KMS-11 (cell line): Measurements from ENCODE around the gene KCNH2.

Experiments used
- H2AFZ ChIP-seq: fragments of 200-600 bp; sonication (generic); 2 replicates; pipeline ENCODE4 v1.6.1; 2016; ENCODE audit warnings: antibody characterized with exemption, mixed run types, low read depth
- H3K27ac ChIP-seq: fragments of 200-600 bp; sonication (generic); 2 replicates; pipeline ENCODE4 v1.6.1; 2016; ENCODE audit warnings: mild to moderate bottlenecking, mixed run types
- H3K27me3 ChIP-seq: fragments of 200-600 bp; sonication (generic); 2 replicates; pipeline ENCODE4 v1.6.1; 2017; ENCODE audit warnings: mild to moderate bottlenecking, low read depth, mixed run types, moderate library complexity; ENCODE audit not compliant: insufficient read depth
- H3K36me3 ChIP-seq: fragments of 200-600 bp; sonication (generic); 2 replicates; pipeline ENCODE4 v1.6.1; 2017; ENCODE audit warnings: mild to moderate bottlenecking, mixed run types; ENCODE audit not compliant: insufficient read depth
- H3K4me1 ChIP-seq: fragments of 200-600 bp; sonication (generic); 2 replicates; pipeline ENCODE4 v1.6.1; 2016; ENCODE audit warnings: mild to moderate bottlenecking, low read depth, mixed run types; ENCODE audit not compliant: poor library complexity, severe bottlenecking
- H3K4me2 ChIP-seq: fragments of 200-600 bp; sonication (generic); 2 replicates; pipeline ENCODE4 v1.7.0; 2016; ENCODE audit warnings: mild to moderate bottlenecking, mixed run types
- H3K4me3 ChIP-seq: fragments of 200-600 bp; sonication (generic); IDR thresholded peaks from 2 replicates; pipeline ENCODE4 v1.6.1; 2017; ENCODE audit warnings: low read depth, low read length, mixed read lengths; ENCODE audit not compliant: insufficient read depth
- H3K79me2 ChIP-seq: fragments of 200-600 bp; sonication (generic); 2 replicates; pipeline ENCODE4 v1.6.1; 2016; ENCODE audit warnings: low read depth, mixed run types; ENCODE audit not compliant: insufficient read depth
- H3K9ac ChIP-seq: fragments of 200-600 bp; sonication (generic); 2 replicates; pipeline ENCODE4 v1.6.1; 2016; ENCODE audit warnings: mild to moderate bottlenecking, mixed run types
- H4K20me1 ChIP-seq: fragments of 200-600 bp; sonication (generic); 2 replicates; pipeline ENCODE4 v1.6.1; 2016; ENCODE audit warnings: mild to moderate bottlenecking, mixed run types; ENCODE audit not compliant: insufficient read depth
- TF ChIP-seq, protein P1 (sequence below): fragments of 200-600 bp; sonication (generic); conservative IDR thresholded peaks from 2 replicates; pipeline ENCODE4 v1.6.1; 2017; ENCODE audit warnings: low read depth, mild to moderate bottlenecking, antibody characterized with exemption, low read length, moderate library complexity, mixed read lengths

Gene KCNH2

DNA sequence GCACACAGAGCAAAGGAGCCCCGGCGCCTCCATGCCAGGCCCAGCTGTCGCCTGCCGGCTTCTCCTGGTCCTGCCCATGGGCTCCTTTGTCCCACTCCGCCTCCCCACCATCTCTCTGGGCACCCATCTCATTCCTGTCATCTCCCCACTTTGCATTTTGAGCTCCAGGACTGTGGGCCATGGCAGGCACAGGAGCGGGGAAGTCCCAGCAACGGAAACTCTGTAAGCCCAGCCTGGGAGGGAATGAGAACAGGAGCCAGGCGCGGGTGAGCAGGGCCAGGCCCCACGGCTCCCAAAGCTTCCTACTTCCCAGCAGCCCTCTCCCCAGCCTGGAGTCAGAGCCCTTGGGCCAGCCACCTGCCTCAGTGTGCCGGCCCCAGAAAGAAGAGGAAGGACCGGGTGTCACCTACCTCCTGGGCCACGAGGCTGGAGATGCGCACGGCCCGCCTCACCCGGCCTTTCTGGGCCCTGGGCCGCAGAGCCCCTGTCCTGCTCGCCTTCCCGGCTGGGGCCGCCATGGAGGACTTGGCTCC is 23.1 kb downstream of the KCNH2 start:
- Histone ChIP-seq H3K9ac (no peak overlapping the region), H4K20me1 (no peaks in the 10 kb centered on the region), H3K36me3 (no peaks in the 10 kb centered on the region), H2AFZ (no peak overlapping the region), H3K27ac (no peak overlapping the region), H3K27me3 (no peaks in the 10 kb centered on the region), H3K4me3 (no peak overlapping the region), H3K4me1 (no peaks in the 10 kb centered on the region), H3K4me2 (no peak overlapping the region), H3K79me2 (no peaks in the 10 kb centered on the region)
- TF ChIP-seq, protein P1, sequence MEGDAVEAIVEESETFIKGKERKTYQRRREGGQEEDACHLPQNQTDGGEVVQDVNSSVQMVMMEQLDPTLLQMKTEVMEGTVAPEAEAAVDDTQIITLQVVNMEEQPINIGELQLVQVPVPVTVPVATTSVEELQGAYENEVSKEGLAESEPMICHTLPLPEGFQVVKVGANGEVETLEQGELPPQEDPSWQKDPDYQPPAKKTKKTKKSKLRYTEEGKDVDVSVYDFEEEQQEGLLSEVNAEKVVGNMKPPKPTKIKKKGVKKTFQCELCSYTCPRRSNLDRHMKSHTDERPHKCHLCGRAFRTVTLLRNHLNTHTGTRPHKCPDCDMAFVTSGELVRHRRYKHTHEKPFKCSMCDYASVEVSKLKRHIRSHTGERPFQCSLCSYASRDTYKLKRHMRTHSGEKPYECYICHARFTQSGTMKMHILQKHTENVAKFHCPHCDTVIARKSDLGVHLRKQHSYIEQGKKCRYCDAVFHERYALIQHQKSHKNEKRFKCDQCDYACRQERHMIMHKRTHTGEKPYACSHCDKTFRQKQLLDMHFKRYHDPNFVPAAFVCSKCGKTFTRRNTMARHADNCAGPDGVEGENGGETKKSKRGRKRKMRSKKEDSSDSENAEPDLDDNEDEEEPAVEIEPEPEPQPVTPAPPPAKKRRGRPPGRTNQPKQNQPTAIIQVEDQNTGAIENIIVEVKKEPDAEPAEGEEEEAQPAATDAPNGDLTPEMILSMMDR = no peak

DNA sequence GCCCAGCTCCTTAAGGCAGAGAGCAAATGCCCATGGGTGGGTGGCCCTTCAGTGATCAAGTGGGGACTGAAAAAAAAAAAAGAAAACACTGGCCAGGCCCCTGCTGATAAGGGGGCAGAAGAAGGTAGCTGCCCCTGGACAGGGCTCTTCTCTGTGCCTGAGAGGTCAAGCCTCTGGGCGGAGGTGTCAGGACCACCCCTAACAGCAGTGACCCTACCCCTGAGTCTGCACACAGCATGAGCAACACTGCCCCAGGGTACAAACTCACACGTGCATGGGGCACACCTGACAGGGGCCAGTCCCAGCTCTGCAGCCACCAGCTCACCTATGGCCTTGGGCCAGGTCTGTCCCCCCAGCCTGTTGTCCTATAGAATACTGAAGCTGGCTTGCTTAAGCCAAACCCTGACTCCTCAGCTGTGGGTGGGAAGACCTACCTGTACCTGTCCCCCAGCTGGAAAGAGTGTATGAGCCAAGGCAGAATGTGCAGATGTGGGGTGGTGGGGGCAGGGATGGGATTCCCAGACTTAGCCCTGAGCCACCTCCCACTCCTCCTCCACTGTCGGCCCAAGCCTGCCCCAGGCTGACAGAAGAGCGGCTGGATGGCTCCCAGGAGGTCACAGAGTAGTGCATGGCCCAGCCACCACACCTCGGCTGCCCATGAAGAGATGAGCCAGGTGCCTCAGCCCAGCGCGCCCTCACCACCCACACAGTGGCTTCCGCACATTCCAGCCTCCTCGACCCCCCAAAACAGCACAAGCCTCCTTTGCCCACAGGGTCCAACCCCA is 23.7 kb downstream of the KCNH2 start:
- no peak overlapping the region for H3K27ac ChIP-seq
- H4K20me1 ChIP-seq = no peaks in the 10 kb centered on the region
- H3K4me2 ChIP-seq = no peak overlapping the region
- TF ChIP-seq, protein P1 = no peak
- H3K4me3 ChIP-seq = no peak overlapping the region
- no peaks in the 10 kb centered on the region for H3K36me3 ChIP-seq
- H3K9ac ChIP-seq = no peak overlapping the region
- H3K79me2 ChIP-seq = no peaks in the 10 kb centered on the region
- no peaks in the 10 kb centered on the region for H3K4me1 ChIP-seq
- H3K27me3 ChIP-seq = no peaks in the 10 kb centered on the region
- no peak overlapping the region for H2AFZ ChIP-seq

DNA sequence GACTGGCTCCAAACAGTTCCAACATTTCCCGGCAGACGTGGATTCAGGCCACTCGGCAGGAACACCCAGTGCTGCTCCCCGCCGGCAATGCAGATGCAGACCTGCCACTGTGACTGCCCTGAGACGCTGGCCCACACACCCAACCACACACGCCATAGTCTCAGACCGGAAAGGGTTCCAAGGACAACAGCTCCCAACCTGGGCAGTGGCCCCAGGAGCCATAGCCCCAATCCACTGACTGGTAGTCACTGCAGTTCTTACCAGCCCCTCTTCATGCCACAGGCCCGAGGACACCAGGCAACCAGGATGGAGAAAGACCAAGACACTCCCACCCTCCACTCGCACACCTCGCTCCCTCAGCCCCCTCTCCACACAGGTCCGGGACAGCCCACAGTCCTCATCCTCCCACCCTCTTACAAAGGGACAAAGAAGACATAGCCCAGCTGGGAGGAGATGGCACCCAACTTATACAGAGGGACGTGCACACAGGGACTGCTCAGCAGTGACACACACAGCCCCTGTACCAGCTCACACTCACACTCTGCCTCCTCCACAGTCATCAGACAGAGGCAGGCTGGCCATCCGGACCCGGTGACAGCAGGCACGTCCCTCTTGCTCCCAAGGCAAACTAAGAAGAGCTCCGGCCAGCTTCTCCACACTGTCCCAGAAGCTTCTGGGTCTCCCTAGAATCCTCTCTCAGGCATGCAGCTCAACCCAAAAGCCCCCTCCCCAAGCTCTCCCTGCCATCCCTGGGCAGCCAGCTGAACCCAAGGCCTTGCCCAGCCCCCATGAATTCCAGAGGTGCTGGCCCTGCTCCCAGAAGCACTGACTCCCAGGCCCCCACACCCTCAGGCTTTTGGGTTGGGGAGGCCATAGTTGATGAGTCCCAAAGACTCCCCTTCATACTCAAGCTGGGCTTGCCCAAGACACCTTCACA is 24.8 kb downstream of the KCNH2 start:
- H3K9ac ChIP-seq = no peak overlapping the region
- no peaks in the 10 kb centered on the region for H3K36me3 ChIP-seq
- H3K27ac ChIP-seq = no peak overlapping the region
- no peaks in the 10 kb centered on the region for H4K20me1 ChIP-seq
- H2AFZ ChIP-seq = no peak overlapping the region
- H3K4me3 ChIP-seq = no peak overlapping the region
- no peak overlapping the region for H3K4me2 ChIP-seq
- H3K79me2 ChIP-seq = no peaks in the 10 kb centered on the region
- TF ChIP-seq, protein P1 = no peak
- no peaks in the 10 kb centered on the region for H3K27me3 ChIP-seq
- H3K4me1 ChIP-seq = no peaks in the 10 kb centered on the region

DNA sequence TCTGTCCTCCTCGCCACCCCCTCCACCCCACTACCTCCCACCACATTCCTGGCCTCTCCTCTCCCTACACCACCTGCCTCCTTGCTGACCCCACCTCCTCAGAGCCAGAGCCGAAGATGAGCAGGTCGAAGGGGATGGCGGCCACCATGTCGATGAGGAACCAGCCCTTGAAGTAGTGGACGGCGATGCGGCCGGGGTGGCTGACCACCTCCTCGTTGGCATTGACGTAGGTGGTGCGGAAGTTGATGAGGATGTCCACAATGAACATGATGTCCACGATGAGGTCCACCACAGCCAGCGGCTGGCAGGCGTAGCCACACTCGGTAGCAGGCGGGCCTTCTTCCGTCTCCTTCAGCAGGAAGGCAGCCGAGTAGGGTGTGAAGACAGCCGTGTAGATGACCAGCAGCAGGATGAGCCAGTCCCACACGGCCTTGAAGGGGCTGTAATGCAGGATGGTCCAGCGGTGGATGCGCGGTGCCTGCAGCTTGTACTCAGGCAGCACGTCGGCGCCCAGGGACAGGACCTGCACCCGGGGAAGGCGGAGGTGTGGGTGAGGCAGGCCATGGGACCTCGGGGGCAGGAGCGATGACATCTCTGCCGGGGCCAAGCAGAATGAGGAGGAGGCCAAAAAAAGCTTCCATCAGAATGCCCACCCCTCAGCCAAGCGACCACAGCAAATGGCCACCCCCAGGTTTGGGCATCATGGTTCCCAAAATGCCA is 25.6 kb downstream of the KCNH2 start:
- Histone ChIP-seq H3K4me2 (no peak overlapping the region), H3K27me3 (no peaks in the 10 kb centered on the region), H3K4me1 (no peaks in the 10 kb centered on the region), H2AFZ (no peak overlapping the region), H3K36me3 (no peaks in the 10 kb centered on the region), H3K79me2 (no peaks in the 10 kb centered on the region), H3K27ac (no peak overlapping the region), H3K9ac (no peak overlapping the region), H3K4me3 (no peak overlapping the region), H4K20me1 (no peaks in the 10 kb centered on the region)
- TF ChIP-seq, protein P1 = no peak
